HUES6 (cell line): ENCODE data around the gene PEPD.

Source experiments
- H3K27ac ChIP-seq: 2 replicates; pipeline ENCODE4 v1.7.0; 2013; ENCODE audit warnings: low read depth, mild to moderate bottlenecking, low read length, inconsistent platforms
- H3K27me3 ChIP-seq: 2 replicates; pipeline ENCODE4 v1.6.1; 2013; ENCODE audit warnings: low read length; ENCODE audit not compliant: control insufficient read depth, insufficient read depth
- H3K36me3 ChIP-seq: 2 replicates; pipeline ENCODE4 v1.6.1; 2013; ENCODE audit warnings: low read length; ENCODE audit not compliant: control insufficient read depth, insufficient read depth
- H3K4me1 ChIP-seq: 2 replicates; pipeline ENCODE4 v1.6.1; 2013; ENCODE audit warnings: low read length; ENCODE audit not compliant: control insufficient read depth, insufficient read depth
- H3K4me3 ChIP-seq: 2 replicates; pipeline ENCODE4 v1.5.1; 2013; ENCODE audit warnings: low read depth, low read length
- H3K9ac ChIP-seq: one replicate; pipeline ENCODE4 v1.6.1; 2013; ENCODE audit warnings: mild to moderate bottlenecking, low read length
- H3K9me3 ChIP-seq: 2 replicates; pipeline ENCODE4 v1.6.1; 2013; ENCODE audit warnings: low read depth, low read length; ENCODE audit not compliant: control insufficient read depth, insufficient read depth

PEPD gene

DNA sequence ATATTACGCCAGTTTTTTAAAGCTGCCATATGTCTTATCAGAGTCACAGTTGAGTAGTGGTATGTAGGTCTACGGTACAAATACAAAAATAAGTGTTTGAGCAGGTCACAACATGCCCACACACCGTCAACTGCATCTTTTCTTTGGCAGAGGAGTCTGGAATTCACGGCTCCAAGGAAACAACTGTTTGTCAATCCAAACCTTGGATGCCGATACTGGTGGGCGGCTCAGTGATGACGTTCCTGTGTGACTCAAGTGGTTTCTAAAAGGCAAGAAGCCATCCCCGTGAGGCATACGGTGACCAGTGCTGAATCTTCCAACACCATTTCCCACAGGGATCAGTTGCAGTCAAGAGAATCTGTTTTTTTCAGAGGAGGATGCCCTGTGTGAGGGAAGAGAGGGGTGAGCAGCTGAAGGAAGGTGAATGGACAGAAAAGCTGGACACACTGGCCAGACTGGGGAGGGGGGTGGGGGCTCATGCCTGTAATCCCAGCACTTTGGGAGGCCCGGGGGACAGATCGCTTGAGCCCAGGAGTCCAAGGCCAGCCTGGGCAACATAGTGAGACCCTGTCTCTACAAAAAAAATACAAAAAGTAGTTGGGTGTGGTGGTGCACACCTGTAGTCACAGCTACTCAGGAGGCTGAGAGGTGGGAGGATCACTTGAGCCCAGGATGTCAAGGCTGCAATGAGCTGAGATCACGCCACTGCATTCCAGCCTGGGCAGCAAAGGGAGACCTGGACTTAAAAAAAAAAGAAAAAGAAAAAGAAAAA is 170.9 kb downstream of the PEPD start:
- Histone ChIP-seq H3K27me3 (no peaks in the 10 kb centered on the region), H3K4me1 (no peaks in the 10 kb centered on the region), H3K9me3 (peaks cover 5% of the 10 kb centered on the region; the same call in 1 of the 2 replicates), H3K27ac (no peak overlapping the region), H3K9ac (no peak overlapping the region), H3K36me3 (no peaks in the 10 kb centered on the region), H3K4me3 (no peak overlapping the region)

GRCh38 chr19:33349319-33350289 is 172.0 kb downstream of the PEPD start:
- H3K4me1 ChIP-seq = no peaks in the 10 kb centered on the region
- no peaks in the 10 kb centered on the region for H3K36me3 ChIP-seq
- no peak overlapping the region for H3K9ac ChIP-seq
- no peak overlapping the region for H3K4me3 ChIP-seq
- no peak overlapping the region for H3K27ac ChIP-seq
- no peaks in the 10 kb centered on the region for H3K27me3 ChIP-seq
- no peaks in the 10 kb centered on the region for H3K9me3 ChIP-seq

DNA sequence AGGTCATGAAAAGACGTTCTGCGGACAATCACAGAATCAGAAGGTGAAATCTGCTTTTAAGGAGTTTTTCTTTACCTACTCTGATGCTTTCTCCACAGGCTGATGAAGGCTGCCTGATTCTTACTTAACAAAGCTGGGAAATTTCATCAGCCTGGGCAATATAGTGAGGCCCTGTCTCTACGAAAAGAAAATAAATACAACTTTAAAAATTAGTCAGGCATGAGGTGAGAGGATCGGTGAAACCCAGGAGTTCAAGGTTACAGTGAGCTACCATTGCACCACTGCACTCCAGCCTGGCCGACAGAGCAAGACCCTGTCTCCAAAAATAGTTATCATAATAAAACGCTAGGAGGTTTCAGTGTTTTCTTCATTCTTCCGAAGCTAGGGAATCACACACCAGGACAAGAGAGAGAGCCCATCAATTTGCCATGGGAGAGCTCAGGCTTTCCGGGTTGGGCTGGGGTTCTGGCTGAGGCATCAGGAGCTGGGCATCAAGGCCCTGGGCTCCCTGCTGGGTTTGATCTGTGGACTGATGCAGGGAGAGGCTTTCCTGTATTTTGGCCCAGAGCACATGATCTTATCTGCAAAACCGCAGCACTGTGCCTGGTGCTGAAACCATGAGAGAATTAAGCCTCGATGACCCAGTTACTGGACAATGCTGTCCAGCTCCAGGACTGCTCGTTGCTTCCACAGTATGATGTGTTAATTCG is 173.1 kb downstream of the PEPD start:
- Histone ChIP-seq H3K27ac (no peak overlapping the region), H3K36me3 (no peaks in the 10 kb centered on the region), H3K27me3 (no peaks in the 10 kb centered on the region), H3K4me3 (no peak overlapping the region), H3K4me1 (no peaks in the 10 kb centered on the region), H3K9me3 (no peaks in the 10 kb centered on the region), H3K9ac (no peak overlapping the region)

DNA sequence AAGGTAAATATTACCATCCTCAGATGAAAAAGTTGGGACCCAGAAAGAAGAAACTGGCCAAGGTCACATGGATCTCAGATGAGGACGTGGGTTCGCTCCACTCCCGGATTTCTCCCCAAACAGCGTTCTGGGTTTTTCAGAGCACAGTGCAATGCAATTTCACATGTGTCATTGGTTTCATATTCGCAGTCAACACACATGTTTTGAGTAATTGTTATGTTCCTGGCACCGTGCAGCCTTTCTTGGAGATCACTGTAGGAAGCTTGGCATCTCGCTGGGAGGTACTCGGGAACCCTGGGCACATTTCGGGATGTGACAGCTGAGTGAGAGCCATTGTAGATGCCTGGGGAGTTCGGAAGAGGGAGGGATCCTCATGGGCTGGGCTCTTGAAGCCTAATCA is 174.3 kb downstream of the PEPD start:
- H3K4me3 ChIP-seq = no peak overlapping the region
- no peak overlapping the region for H3K27ac ChIP-seq
- H3K27me3 ChIP-seq = no peaks in the 10 kb centered on the region
- H3K4me1 ChIP-seq = no peaks in the 10 kb centered on the region
- H3K9ac ChIP-seq = no peak overlapping the region
- H3K36me3 ChIP-seq = no peaks in the 10 kb centered on the region
- no peaks in the 10 kb centered on the region for H3K9me3 ChIP-seq

- no peaks in the 10 kb centered on the region for H3K9me3 ChIP-seq
- H3K4me1 ChIP-seq = no peaks in the 10 kb centered on the region
- no peak overlapping the region for H3K4me3 ChIP-seq
- H3K27me3 ChIP-seq = no peaks in the 10 kb centered on the region; the same call in 1 of the 2 replicates
- H3K9ac ChIP-seq = no peak overlapping the region
- H3K27ac ChIP-seq = no peak overlapping the region
- H3K36me3 ChIP-seq = no peaks in the 10 kb centered on the region
Observed at GRCh38 chr19:33346665-33347064, 174.9 kb downstream of the PEPD start.

DNA sequence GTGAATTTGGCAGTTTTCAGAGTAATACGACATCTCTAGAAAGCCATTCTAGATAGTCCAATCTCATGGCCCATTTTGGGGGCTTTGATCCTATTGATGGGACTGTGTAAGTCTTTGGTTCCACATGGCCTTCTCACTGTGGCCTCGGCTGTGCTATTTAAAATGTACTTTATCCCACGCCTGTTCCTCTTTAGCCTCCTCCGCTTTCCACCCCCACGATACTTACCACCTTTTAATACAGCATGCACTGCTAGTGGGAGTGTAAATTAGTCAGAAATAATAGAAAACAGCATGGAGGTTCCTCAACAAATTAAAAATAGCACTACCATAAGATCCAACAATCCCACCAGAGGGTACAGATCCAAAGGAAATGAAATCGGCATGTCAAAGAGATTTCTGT is 176.4 kb downstream of the PEPD start:
- Histone ChIP-seq H3K4me3 (no peak overlapping the region), H3K9ac (no peak overlapping the region), H3K36me3 (no peaks in the 10 kb centered on the region), H3K27ac (no peak overlapping the region), H3K27me3 (peaks cover 3% of the 10 kb centered on the region; the same call in 1 of the 2 replicates), H3K9me3 (no peaks in the 10 kb centered on the region), H3K4me1 (no peaks in the 10 kb centered on the region)

GRCh38 chr19:33344573-33344925 is 177.0 kb downstream of the PEPD start:
- H3K27me3 ChIP-seq = peaks cover 3% of the 10 kb centered on the region; the same call in 1 of the 2 replicates
- no peak overlapping the region for H3K4me3 ChIP-seq
- no peak overlapping the region for H3K27ac ChIP-seq
- H3K9ac ChIP-seq = no peak overlapping the region
- H3K9me3 ChIP-seq = no peaks in the 10 kb centered on the region
- H3K36me3 ChIP-seq = no peaks in the 10 kb centered on the region
- H3K4me1 ChIP-seq = no peaks in the 10 kb centered on the region

DNA sequence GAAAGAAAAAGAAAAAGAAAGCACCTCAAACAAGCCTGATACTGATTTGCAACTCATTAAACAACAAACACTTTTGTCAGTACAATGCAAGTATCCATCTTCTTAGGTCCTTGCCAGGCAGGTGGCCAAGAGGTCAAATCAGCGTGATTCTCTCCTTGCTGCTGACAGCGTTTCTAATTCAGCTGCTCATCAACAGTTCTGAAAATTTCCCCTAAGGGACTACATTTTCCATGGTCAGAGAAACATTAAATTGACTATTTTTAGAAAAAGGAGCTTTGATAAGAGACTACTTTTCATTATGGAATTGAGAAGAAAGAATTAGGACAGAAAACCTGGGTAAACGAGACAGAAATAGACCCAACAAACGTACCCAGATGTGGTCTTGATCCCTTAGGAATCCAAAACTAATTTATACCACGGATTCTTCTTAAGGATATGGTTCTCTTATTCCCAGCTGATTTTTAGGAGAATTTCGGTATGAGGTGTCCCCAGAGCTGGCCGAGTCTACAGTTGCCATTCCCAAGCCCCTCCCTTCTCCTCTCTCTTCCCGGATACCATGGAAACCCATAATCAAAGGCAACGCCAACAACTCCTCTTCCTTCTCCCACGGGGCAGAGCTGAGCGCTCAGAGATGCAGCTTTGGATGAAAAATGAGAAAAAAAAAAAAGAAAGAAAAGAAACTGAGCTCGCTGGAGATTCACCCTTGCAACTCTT is 177.6 kb downstream of the PEPD start:
- H3K4me3 ChIP-seq = no peak overlapping the region
- no peaks in the 10 kb centered on the region for H3K36me3 ChIP-seq

DNA sequence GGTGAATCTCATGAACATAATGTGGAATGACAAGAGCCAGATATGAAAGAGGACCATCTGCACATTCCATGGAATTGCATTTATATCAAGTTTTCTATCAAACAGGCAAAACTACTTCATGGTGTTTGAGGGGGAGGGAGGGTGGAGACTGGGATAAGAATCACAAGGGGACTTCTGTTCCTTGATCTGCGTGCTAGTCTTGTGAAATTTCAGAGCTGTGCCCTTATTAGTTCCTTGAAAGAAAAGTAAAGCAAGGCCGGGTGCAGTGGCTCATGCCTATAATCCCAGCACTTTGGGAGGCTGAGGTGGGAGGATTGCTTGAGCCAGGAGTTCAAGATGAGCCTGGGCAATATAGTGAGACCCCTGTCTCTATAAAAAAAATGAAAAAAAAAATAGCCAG is 178.3 kb downstream of the PEPD start:
- Histone ChIP-seq H3K27me3 (peaks cover 3% of the 10 kb centered on the region; the same call in 1 of the 2 replicates), H3K27ac (no peak overlapping the region), H3K9ac (no peak overlapping the region), H3K4me3 (no peak overlapping the region), H3K36me3 (no peaks in the 10 kb centered on the region), H3K9me3 (no peaks in the 10 kb centered on the region), H3K4me1 (no peaks in the 10 kb centered on the region)

More for the DNA sequence above, 177.6 kb downstream of the PEPD start:
- H3K9me3 ChIP-seq = no peaks in the 10 kb centered on the region
- H3K4me1 ChIP-seq = no peaks in the 10 kb centered on the region
- no peak overlapping the region for H3K9ac ChIP-seq
- no peak overlapping the region for H3K27ac ChIP-seq
- peaks cover 3% of the 10 kb centered on the region; the same call in 1 of the 2 replicates for H3K27me3 ChIP-seq

GRCh38 chr19:33340991-33341390 is 180.6 kb downstream of the PEPD start:
- Histone ChIP-seq H3K9me3 (no peaks in the 10 kb centered on the region), H3K4me1 (no peaks in the 10 kb centered on the region), H3K9ac (no peak overlapping the region), H3K27ac (no peak overlapping the region), H3K36me3 (no peaks in the 10 kb centered on the region), H3K4me3 (no peak overlapping the region), H3K27me3 (peaks cover 3% of the 10 kb centered on the region; the same call in 1 of the 2 replicates)
